HEK293 (cell line): Measurements from ENCODE around the gene MTCL1.
A peak's percentile ranks its signal among the peaks of the same experiment; 100 is the strongest.

Experiments used
- CTCF ChIA-PET: fragments of 350-600 bp; formaldehyde crosslinking; extraction: SDS; loops from one replicate; lab custom pipeline; 2021; ENCODE audit warnings: antibody characterized with exemption; lab: Yijun Ruan, JAX
- POLR2A ChIA-PET: fragments of 300-600 bp; formaldehyde crosslinking; extraction: SDS; loops from one replicate; lab custom pipeline; 2020; ENCODE audit warnings: antibody characterized with exemption, inconsistent platforms; lab: Yijun Ruan, JAX
- H3K27ac ChIP-seq: fragments of 200-500 bp; sonication (Bioruptor generic); 2 replicates; pipeline ENCODE4 v1.5.1; 2014; ENCODE audit warnings: low read depth, low read length, control low read depth, inconsistent platforms; ENCODE audit errors: extremely low read depth
- H3K36me3 ChIP-seq, 2 experiments: fragments of 200-500 bp in 1 of 2; sonication (Bioruptor generic) in 1 of 2; 1 replicate in 1 of 2; 2 replicates in 1 of 2; pipeline ENCODE4 v1.5.1; 2014 to 2017; ENCODE audit warnings: inconsistent platforms in 2 of 2, low read length in 2 of 2; ENCODE audit not compliant: control insufficient read depth in 2 of 2, insufficient read depth in 1 of 2
- H3K4me1 ChIP-seq: fragments of 200-500 bp; sonication (Bioruptor generic); 2 replicates; pipeline ENCODE4 v1.5.1; 2014; ENCODE audit warnings: mild to moderate bottlenecking, low read length, inconsistent platforms; ENCODE audit not compliant: control insufficient read depth, insufficient read depth
- H3K4me3 ChIP-seq: 2 replicates; pipeline ENCODE4 v1.5.1; 2011; ENCODE audit warnings: low read depth, mild to moderate bottlenecking, control low read depth, low read length, moderate library complexity
- H3K9me3 ChIP-seq: fragments of 200-500 bp; sonication (Bioruptor generic); 2 replicates; pipeline ENCODE4 v1.5.1; 2014; ENCODE audit warnings: low read depth, low read length, inconsistent platforms; ENCODE audit not compliant: control insufficient read depth, insufficient read depth
- PRDM1 ChIP-seq: fragments of 450-650 bp; formaldehyde crosslinking; IDR thresholded peaks from 2 replicates; pipeline ENCODE4; 2016; ENCODE audit warnings: missing biosample characterization, missing genetic modification characterization
- ZNF133 ChIP-seq: fragments of 450-650 bp; formaldehyde crosslinking; IDR thresholded peaks from 2 replicates; pipeline ENCODE4 v1.5.1; 2016; ENCODE audit warnings: missing biosample characterization, missing genetic modification characterization
- ZNF768 ChIP-seq: fragments of 450-650 bp; formaldehyde crosslinking; IDR thresholded peaks from 2 replicates; pipeline ENCODE4 v1.5.1; 2018; ENCODE audit warnings: missing biosample characterization, mild to moderate bottlenecking, missing genetic modification characterization
- ZNF791 ChIP-seq: fragments of 450-650 bp; formaldehyde crosslinking; IDR thresholded peaks from 2 replicates; pipeline ENCODE4 v1.5.1; 2016; ENCODE audit warnings: missing biosample characterization, missing genetic modification characterization
- ZNF830 ChIP-seq: fragments of 450-650 bp; IDR thresholded peaks from 2 replicates; pipeline ENCODE4 v1.5.0; 2018; ENCODE audit warnings: missing biosample characterization, missing genetic modification characterization, low read depth, mild to moderate bottlenecking, moderate library complexity
- TF ChIP-seq, protein P1 (sequence below): fragments of 450-650 bp; formaldehyde crosslinking; IDR thresholded peaks from 2 replicates; pipeline ENCODE4 v1.5.1; 2016; ENCODE audit warnings: missing biosample characterization, missing genetic modification characterization, low read depth

MTCL1 gene

DNA sequence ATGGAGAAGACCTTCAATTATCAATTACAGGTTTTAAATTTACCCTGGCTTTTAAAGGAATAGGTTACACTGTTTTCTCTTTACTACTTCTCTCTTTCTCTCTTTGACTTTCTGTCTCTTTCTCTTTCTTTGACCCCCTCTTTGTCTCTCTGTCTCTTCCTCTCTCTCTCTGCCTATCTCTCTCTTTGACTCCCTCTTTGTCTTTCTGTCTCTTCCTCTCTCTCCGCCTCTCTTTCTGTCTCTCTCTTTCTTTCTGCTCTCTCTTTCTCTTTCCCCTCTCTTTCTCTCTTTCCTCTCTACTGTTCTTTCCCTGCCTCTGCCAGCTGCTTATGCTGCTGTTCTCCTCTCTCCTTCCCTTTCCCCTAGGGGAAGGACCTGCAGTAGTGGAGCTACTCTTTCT lies 175.7 kb downstream of the MTCL1 start:
- TF ChIP-seq ZNF791 (tag by site-specific recombination) (no peak), ZNF768 (tag by site-specific recombination) (no peak), ZNF830 (tag by site-specific recombination) (no peak), PRDM1 (tag by site-specific recombination) (peak; percentile 80), ZNF133 (tag by site-specific recombination) (no peak)
- TF ChIP-seq, protein P1, sequence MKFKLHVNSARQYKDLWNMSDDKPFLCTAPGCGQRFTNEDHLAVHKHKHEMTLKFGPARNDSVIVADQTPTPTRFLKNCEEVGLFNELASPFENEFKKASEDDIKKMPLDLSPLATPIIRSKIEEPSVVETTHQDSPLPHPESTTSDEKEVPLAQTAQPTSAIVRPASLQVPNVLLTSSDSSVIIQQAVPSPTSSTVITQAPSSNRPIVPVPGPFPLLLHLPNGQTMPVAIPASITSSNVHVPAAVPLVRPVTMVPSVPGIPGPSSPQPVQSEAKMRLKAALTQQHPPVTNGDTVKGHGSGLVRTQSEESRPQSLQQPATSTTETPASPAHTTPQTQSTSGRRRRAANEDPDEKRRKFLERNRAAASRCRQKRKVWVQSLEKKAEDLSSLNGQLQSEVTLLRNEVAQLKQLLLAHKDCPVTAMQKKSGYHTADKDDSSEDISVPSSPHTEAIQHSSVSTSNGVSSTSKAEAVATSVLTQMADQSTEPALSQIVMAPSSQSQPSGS, result no peak
- TF ChIP-seq, all 188 proteins: peak for 1
- ChIA-PET POLR2A (interaction anchor here (1.4 kb wide), 1 partner anchor 10 kb away, joined by 3 read pairs; no protein-coding TSS in a partner anchor), CTCF (interaction anchor here (1.0 to 1.2 kb wide), 2 partner anchors 101 to 107 kb away, joined by 4 to 7 read pairs; no protein-coding TSS in a partner anchor)
- H3K4me1 ChIP-seq, result no peaks in the 10 kb centered on the region
- no peak overlapping the region for H3K4me3 ChIP-seq
- H3K9me3 ChIP-seq, result no peaks in the 10 kb centered on the region
- no peaks in the 10 kb centered on the region for H3K36me3 ChIP-seq
- H3K27ac ChIP-seq, result no peak overlapping the region
